ENCODE data around the gene RPS6KA4. TPM values are rescaled to one million over a fixed set of nuclear protein-coding genes. Genes with fewer than 3 reads are reported as not detected.

Gene RPS6KA4
- polyA plus RNA-seq, 1 of the 3 experiments (the other 2 are of a cell fraction): 43.4 TPM

- 96% methylated on average over 4 of the region's 5 CpGs for WGBS (ENCODE audit: low lambda C conversion rate)
- no peak overlapping the region for H2AFZ ChIP-seq (ENCODE audit: low read depth)
- no peak overlapping the region for H3K4me2 ChIP-seq
- H3K9me3 ChIP-seq: no peaks in the 10 kb centered on the region
- peaks cover 0 to 9% of the 10 kb centered on the region in 2 experiments; a peak in 1 of 4 replicates for H3K4me1 ChIP-seq (ENCODE audit: control insufficient read depth in 1 of 2, insufficient read depth in 2 of 2, low read depth in 1 of 2, low read length in 1 of 2)
- H3K9me2 ChIP-seq: no peaks in the 10 kb centered on the region
- H4K20me1 ChIP-seq (ENCODE audit: insufficient read depth): no peaks in the 10 kb centered on the region
- no peaks in the 10 kb centered on the region for H3K27me3 ChIP-seq (ENCODE audit: insufficient read depth)
- no peak overlapping the region for H3K9ac ChIP-seq
- H3K36me3 ChIP-seq (replicated peaks in 1 of 2; ENCODE audit: control insufficient read depth in 1 of 2, insufficient read depth in 2 of 2, low read length in 1 of 2): peaks cover 0 to 10% of the 10 kb centered on the region in 2 experiments
- ChIA-PET CTCF (interaction anchor here (0.8 kb wide), 1 partner anchor 20 kb away, joined by 4 read pairs; no protein-coding TSS in a partner anchor), POLR2A (no interaction called here)
- H3K27ac ChIP-seq (ENCODE audit: low read depth in 2 of 2, low read length in 1 of 2): no peak overlapping the region
- H3F3A ChIP-seq (replicated peaks; ENCODE audit: insufficient read depth): peaks cover 5% of the 10 kb centered on the region
- H3K79me2 ChIP-seq (ENCODE audit: insufficient read depth): peaks cover 33% of the 10 kb centered on the region
- no peak overlapping the region for H3K4me3 ChIP-seq (ENCODE audit: low read depth in 2 of 2, low read length in 1 of 2)
- DNase-seq: no peak
- no peak for TF ChIP-seq RCOR1 (IDR thresholded peaks at IDR 0.05; ENCODE audit: low read length)
- TF ChIP-seq FOXM1 (IDR thresholded peaks at IDR 0.05; ENCODE audit: low read depth): no peak
- TF ChIP-seq MXI1 (IDR thresholded peaks at IDR 0.05; ENCODE audit: low read depth, low read length): no peak
- TF ChIP-seq IRF3 (IDR thresholded peaks at IDR 0.05; ENCODE audit: low read depth, low read length): no peak
- TF ChIP-seq EZH2phosphoT487 (IDR thresholded peaks at IDR 0.05; ENCODE audit: borderline replicate concordance, low read depth): no peak
Observed at GRCh38 chr11:64321533-64321932, 37.4 kb upstream of the RPS6KA4 start.

GRCh38 chr11:64322925-64323260 is 36.1 kb upstream of the RPS6KA4 start:
- Histone ChIP-seq H3K27ac (ENCODE audit: low read depth in 2 of 2, low read length in 1 of 2) (no peak overlapping the region), H3K9ac (no peak overlapping the region), H3K79me2 (ENCODE audit: insufficient read depth) (peaks cover 26% of the 10 kb centered on the region), H3K9me2 (no peaks in the 10 kb centered on the region), H3K36me3 (replicated peaks in 1 of 2; ENCODE audit: control insufficient read depth in 1 of 2, insufficient read depth in 2 of 2, low read length in 1 of 2) (peaks cover 0 to 10% of the 10 kb centered on the region in 2 experiments), H3F3A (replicated peaks; ENCODE audit: insufficient read depth) (peaks cover 4% of the 10 kb centered on the region), H3K4me3 (ENCODE audit: low read depth in 2 of 2, low read length in 1 of 2) (no peak overlapping the region), H3K4me2 (no peak overlapping the region), H3K9me3 (no peaks in the 10 kb centered on the region), H2AFZ (ENCODE audit: low read depth) (no peak overlapping the region), H3K27me3 (ENCODE audit: insufficient read depth) (no peaks in the 10 kb centered on the region), H4K20me1 (ENCODE audit: insufficient read depth) (no peaks in the 10 kb centered on the region), H3K4me1 (ENCODE audit: control insufficient read depth in 1 of 2, insufficient read depth in 2 of 2, low read depth in 1 of 2, low read length in 1 of 2) (peaks cover 0 to 9% of the 10 kb centered on the region in 2 experiments; a peak in 1 of 4 replicates)
- POLR2A ChIA-PET: interaction anchor here (1.5 kb wide), 1 partner anchor 18 kb away, joined by 4 read pairs; the partner anchor contains the start of gene ESRRA
- TF ChIP-seq RFX5 (IDR thresholded peaks at IDR 0.05; ENCODE audit: low read length): no peak
- TF ChIP-seq CHD2 (IDR thresholded peaks at IDR 0.05; ENCODE audit: low read length, partially characterized antibody): no peak
- TF ChIP-seq NRF1 (IDR thresholded peaks at IDR 0.05; ENCODE audit: low read depth, low read length): no peak
- no peak for TF ChIP-seq NFIC (IDR thresholded peaks at IDR 0.05; ENCODE audit: borderline replicate concordance)
- no peak for TF ChIP-seq MAX (IDR thresholded peaks at IDR 0.05; ENCODE audit: low read depth)
- TF ChIP-seq RAD21 (IDR thresholded peaks at IDR 0.05; ENCODE audit: low read length): no peak
- no peak for TF ChIP-seq FOXM1 (IDR thresholded peaks at IDR 0.05; ENCODE audit: low read depth)
- TF ChIP-seq FOXJ3 (CRISPR knock-in tag; IDR thresholded peaks at IDR 0.05): no peak
- DNase-seq: no peak
- CTCF ChIA-PET: interaction anchor here (0.9 to 1.4 kb wide), 3 partner anchors 9 to 33 kb away, joined by 3 to 4 read pairs (median 3); no protein-coding TSS in a partner anchor
- 98% methylated on average over 6 of the region's 7 CpGs for WGBS (ENCODE audit: low lambda C conversion rate)

All from SK-N-SH (cell line).